Esophagus (tissue), 2 donors: ENCODE data around the gene NAALADL1. TPM values are rescaled to one million over a fixed set of nuclear protein-coding genes. Genes with fewer than 3 reads are reported as not detected.
A peak's percentile ranks its signal among the peaks of the same experiment; 100 is the strongest.
"Not testable (repeated sequence)": the region's sequence is repeated elsewhere in the genome, so short reads cannot be mapped to it uniquely, and the experiment has no call there.

Source experiments
- H3K27ac ChIP-seq, 2 donors: one replicate each; pipeline ENCODE4 v1.5.1; 2013; ENCODE audit warnings: low read depth in 2 of 2, mild to moderate bottlenecking in 2 of 2, inconsistent platforms in 1 of 2, low read length in 1 of 2, moderate library complexity in 1 of 2
- H3K27me3 ChIP-seq, 2 donors: one replicate each; pipeline ENCODE4 v1.6.1; 2013; ENCODE audit warnings: low read length in 2 of 2, control low read depth in 1 of 2, mild to moderate bottlenecking in 1 of 2; ENCODE audit not compliant: insufficient read depth in 2 of 2, control insufficient read depth in 1 of 2
- H3K36me3 ChIP-seq, 2 donors: one replicate each; pipeline ENCODE4 v1.6.1; 2013; ENCODE audit warnings: low read length in 1 of 2; ENCODE audit not compliant: control insufficient read depth in 2 of 2, insufficient read depth in 2 of 2
- H3K4me1 ChIP-seq, 2 donors: one replicate each; pipeline ENCODE4 v1.6.1; 2013; ENCODE audit warnings: low read length in 1 of 2; ENCODE audit not compliant: control insufficient read depth in 2 of 2, insufficient read depth in 2 of 2
- H3K4me3 ChIP-seq, 2 donors: one replicate each; pipeline ENCODE4 v1.5.1; 2013; ENCODE audit warnings: low read length in 2 of 2, mild to moderate bottlenecking in 2 of 2, low read depth in 1 of 2, moderate library complexity in 1 of 2
- H3K9me3 ChIP-seq, 2 donors: one replicate each; pipeline ENCODE4 v1.6.1; 2013; ENCODE audit warnings: mild to moderate bottlenecking in 2 of 2, low read depth in 1 of 2, low read length in 1 of 2, moderate library complexity in 1 of 2; ENCODE audit not compliant: control insufficient read depth in 2 of 2, insufficient read depth in 1 of 2
- WGBS, 2 donors: extraction: QIAGEN DNeasy Blood & Tissue Kit; methylation state at CpG; one replicate each; pipeline ENCODE4 v1.1.7; 2013; 5-methylcytosine and 5-hydroxymethylcytosine counted together
- polyA plus RNA-seq, 2 donors: library from polyadenylated mRNA; stranded (reverse); fragments of 200-250 nt; gene quantifications; one replicate each; pipeline ENCODE4 v1.2.3, GENCODE V29; 2013
- donor health status: healthy with polysubstance abuse.
- donor health status: Bipolar disorder and iron deficiency.

Gene NAALADL1
- polyA plus RNA-seq, 2 donors: 3.0 to 6.0 TPM

DNA sequence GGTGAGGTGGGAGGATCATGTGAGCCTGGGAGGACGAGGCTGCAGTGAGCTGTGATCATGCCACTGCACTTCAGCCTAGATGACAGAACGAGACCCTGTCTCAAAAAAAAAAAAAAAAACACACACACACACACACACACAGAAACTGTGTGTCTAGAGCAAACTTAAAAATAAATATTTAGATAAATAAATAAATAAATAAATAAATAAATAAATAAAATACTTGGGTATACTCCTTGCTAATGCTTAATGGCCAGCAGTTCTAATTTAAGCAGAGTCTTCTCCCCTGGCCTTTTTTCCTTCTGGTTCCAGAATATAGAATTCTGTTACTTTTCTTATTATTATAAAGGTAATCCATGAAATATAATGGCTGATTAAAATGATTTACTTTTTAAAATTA is 49.5 kb downstream of the NAALADL1 start:
- Histone ChIP-seq H3K4me3 (no peak overlapping the region), H3K9me3 (no peaks in the 10 kb centered on the region), H3K36me3 (no peaks in the 10 kb centered on the region), H3K4me1 (no peaks in the 10 kb centered on the region), H3K27ac (no peak overlapping the region), H3K27me3 (no peaks in the 10 kb centered on the region)
- WGBS, 2 donors: 93 to 94% methylated on average over 2 of the region's 2 CpGs

DNA sequence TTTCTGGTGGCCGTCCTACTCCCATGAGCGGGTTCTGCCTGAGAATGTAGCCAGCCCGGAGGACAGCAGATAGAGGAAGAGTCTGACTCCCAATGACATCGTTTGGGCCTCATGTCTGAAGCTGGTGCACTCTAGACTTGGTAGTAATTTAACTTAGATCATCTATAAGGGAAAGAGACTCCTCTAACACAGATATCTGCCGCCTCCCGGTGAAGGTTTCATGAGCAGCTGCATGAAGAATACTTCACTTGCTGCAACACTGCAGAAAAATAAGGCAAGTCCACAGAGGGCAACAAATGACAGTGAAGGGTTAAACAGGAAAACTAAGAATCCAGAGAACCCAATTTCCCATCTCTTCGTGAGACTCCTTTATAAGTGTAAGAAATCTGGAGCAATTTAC is 50.3 kb downstream of the NAALADL1 start:
- no peaks in the 10 kb centered on the region for H3K27me3 ChIP-seq
- H3K4me1 ChIP-seq: no peaks in the 10 kb centered on the region
- H3K4me3 ChIP-seq: no peak overlapping the region
- no peaks in the 10 kb centered on the region for H3K9me3 ChIP-seq
- no peak overlapping the region for H3K27ac ChIP-seq
- WGBS, 2 donors: 78% methylated on average over 7 of the region's 7 CpGs
- no peaks in the 10 kb centered on the region for H3K36me3 ChIP-seq

DNA sequence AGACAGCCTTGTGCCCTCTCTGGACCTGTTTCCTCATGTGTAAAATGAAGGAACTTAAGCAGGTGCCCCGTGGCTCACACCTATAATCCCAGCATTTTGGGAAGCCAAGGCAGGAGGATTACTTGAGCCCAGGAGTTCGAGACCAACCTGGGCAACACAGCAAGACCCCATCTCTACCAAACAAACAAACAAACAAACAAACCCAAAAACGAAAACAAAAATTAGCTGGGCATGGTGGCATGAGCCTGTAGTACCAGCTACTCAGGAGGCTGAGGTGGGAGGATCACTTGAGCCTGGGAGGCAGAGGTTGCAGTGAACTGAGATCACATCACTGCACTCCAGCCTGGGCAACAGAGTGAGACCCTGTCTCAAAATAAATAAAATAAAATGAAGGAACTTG is 54.4 kb downstream of the NAALADL1 start:
- 65% methylated on average over 3 of the region's 3 CpGs for WGBS, 2 donors
- H3K9me3 ChIP-seq, H3K36me3 ChIP-seq, H3K27me3 ChIP-seq, H3K4me3 ChIP-seq, H3K27ac ChIP-seq, H3K4me1 ChIP-seq: not testable (repeated sequence)

DNA sequence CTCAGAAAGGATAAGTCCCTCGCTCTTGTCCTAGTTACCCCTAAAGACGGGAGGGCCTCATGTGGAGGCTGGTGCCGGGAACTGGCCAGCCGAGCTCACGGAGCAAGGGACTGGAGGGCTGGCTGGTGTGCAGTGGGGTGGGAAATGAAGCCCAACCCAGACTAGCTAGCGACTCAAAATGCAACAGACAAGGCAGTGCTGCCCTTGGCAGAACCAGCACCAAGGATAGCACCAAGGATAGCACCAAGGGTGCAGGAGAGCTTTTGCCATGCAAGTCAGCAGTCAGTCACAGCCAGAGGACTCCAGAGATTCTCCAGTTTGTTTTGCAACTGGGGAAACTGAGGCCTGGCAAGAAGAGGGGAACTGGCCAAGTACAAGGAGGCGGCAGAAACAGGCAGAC is 55.1 kb downstream of the NAALADL1 start:
- Histone ChIP-seq H3K4me3 (no peak overlapping the region), H3K4me1 (no peaks in the 10 kb centered on the region), H3K9me3 (no peaks in the 10 kb centered on the region), H3K27ac (no peak overlapping the region), H3K27me3 (no peaks in the 10 kb centered on the region), H3K36me3 (no peaks in the 10 kb centered on the region)
- WGBS, 2 donors: 78 to 80% methylated on average over 7 of the region's 7 CpGs

DNA sequence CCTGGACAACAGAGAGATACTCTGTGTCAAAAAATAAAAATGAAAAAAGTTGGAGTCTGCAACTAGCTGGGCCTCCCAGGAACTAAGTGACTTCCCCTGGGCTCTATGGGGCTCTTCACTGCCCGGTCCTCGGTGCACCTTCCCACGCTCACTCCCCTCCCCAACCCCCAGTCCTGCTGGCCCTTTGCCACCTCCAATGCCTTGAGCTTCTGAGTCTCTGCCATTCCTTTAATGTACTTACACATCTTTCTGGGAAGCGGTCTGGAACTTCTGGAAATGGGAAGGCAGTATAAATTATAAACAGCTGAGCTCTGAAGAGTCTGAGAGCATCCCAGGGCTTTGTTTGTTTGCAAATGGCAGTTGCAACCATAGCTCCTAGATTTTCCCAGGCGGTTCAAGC is 55.6 kb downstream of the NAALADL1 start:
- Histone ChIP-seq H3K9me3 (no peaks in the 10 kb centered on the region), H3K27ac (no peak overlapping the region), H3K27me3 (no peaks in the 10 kb centered on the region), H3K36me3 (no peaks in the 10 kb centered on the region), H3K4me3 (no peak overlapping the region), H3K4me1 (no peaks in the 10 kb centered on the region)
- 70 to 74% methylated on average over 5 of the region's 5 CpGs for WGBS, 2 donors

DNA sequence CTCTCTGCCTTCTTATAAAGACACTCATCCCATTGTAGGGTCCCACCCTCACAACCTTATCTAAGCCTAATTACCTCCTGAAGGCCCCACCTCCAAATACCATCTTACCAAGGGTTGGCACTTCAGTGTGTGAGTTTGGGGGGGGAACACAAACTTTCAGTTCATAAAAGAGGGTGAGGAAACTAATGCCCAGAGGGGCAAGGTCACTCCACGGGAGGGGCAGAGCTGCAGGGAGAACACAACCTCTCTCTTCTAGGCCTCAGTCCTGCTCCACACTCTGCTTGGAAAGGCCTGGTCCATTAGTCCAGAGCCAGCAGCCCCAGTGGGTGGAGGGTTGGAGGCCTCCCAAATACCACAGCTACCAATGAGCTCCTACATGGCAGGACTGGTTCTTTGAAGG is 58.9 kb downstream of the NAALADL1 start:
- Histone ChIP-seq H3K4me1 (peaks cover 0 to 4% of the 10 kb centered on the region in 2 donors), H3K4me3 (no peak overlapping the region), H3K27me3 (no peaks in the 10 kb centered on the region), H3K36me3 (no peaks in the 10 kb centered on the region), H3K27ac (no peak overlapping the region), H3K9me3 (no peaks in the 10 kb centered on the region)
- 76 to 97% methylated on average over 1 of the region's 1 CpG for WGBS, 2 donors

DNA sequence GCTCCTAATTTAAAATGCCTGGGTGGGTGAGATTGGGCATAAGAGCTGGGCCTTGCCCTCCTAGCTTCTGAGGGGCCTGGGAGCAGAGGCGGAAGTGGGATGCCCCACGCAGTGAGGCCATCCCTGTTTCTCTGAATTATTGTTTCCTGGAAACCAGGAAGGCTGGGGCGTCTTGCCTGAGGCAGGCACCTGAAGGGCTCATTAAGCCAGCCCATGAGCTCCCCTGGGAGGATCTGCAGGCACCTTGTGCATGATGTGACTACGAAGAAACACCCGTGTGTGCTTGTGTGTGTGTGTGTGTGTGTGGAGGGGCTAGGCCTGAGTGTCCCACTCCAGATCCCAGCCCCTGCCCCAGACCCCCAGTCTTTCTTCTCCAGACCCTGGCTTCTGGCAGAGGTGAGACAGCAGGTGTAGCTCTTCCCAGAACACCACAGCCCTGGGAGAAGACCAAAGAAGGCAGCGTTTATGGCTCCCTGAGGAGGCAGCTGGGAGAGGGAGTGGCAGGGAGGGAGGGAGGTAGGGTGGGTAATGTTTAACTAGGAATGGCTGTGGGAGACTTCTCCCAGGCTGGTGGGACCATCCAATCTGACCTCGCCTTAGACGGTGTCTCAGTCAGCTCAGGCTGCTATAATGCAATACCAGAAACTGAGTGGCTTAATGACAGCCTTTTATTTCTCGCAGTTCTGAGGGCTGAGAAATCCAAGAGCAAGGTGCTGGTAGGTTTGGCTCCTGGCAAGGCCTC is 59.5 kb downstream of the NAALADL1 start:
- WGBS, 2 donors: 56 to 76% methylated on average over 9 of the region's 9 CpGs
- no peaks in the 10 kb centered on the region for H3K9me3 ChIP-seq
- H3K27me3 ChIP-seq: no peaks in the 10 kb centered on the region
- no peaks in the 10 kb centered on the region for H3K36me3 ChIP-seq
- peaks cover 0 to 4% of the 10 kb centered on the region in 2 donors for H3K4me1 ChIP-seq
- no peak overlapping the region for H3K27ac ChIP-seq
- H3K4me3 ChIP-seq: no peak overlapping the region

DNA sequence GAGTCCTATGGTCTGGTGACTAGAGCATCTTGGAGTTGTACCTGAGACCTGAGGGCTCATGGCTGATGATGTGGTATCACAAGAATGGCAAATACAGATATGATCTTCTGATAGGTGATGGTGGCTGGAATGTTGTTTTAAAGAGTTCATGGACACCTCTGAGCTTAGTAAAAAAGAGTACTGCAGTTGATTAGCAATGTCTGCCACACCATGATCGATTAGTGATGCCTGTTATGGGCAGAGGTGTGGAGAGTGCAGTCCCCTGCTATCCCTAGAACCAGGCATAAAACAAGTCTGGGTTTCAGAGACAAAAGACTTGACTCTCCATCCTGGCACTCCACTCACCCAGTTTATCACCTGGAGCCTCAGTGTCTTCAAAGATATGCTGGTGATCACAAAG is 60.2 kb downstream of the NAALADL1 start:
- Histone ChIP-seq H3K27me3 (no peaks in the 10 kb centered on the region), H3K36me3 (no peaks in the 10 kb centered on the region), H3K4me3 (no peak overlapping the region), H3K4me1 (peaks cover 0 to 4% of the 10 kb centered on the region in 2 donors), H3K9me3 (no peaks in the 10 kb centered on the region), H3K27ac (no peak overlapping the region)
- WGBS, 2 donors: 88 to 92% methylated on average over 1 of the region's 1 CpG

DNA sequence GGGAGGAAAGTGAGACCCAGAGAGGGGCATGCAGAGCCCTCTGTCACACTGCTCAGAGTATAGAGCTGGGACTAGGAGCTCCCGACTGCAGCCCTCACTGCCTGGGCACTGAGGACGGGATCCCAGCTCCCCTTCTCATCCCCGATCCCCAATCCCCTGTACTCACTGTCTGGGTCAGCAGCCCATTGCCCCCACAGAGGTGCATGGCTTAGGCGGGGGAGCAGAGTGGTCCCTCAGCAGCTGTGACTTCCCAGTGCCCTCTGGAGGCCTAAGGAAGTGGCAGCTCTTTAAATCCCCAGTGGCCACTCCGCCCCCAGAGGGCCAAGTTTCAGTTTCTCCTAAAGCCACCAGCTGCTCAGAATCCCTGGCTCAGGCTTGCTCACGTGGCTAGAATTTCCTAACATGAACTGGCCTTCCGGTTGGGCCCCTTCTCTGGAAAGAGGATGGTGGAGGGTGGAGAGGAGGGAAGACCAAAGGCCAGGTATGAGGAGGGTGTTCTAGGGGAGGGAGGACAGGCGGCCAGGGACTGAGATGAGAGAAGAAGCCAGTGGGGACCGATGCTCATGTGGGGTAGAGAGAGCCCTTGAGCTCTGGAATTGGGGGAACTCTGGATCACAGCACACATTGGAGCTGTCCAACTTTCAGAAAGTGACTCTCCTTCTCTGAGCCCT is 61.5 kb downstream of the NAALADL1 start, which contains the start of gene BATF2:
Gene BATF2, minus strand, starts transcription at position 262 of the 671 bp plus-strand sequence. Its CDS starts 57 bp downstream, at position 205.
- Histone ChIP-seq H3K4me3 (peak within 1 kb of the TSS in 1 of 2 donors; percentile 35), H3K27me3 (no peaks in the 10 kb centered on the region), H3K4me1 (peaks cover 0 to 4% of the 10 kb centered on the region in 2 donors), H3K36me3 (no peaks in the 10 kb centered on the region), H3K27ac (peak within 1 kb of the TSS; percentile 36 to 40), H3K9me3 (no peaks in the 10 kb centered on the region)
- 16 to 26% methylated on average over 9 of the region's 9 CpGs for WGBS, 2 donors

DNA sequence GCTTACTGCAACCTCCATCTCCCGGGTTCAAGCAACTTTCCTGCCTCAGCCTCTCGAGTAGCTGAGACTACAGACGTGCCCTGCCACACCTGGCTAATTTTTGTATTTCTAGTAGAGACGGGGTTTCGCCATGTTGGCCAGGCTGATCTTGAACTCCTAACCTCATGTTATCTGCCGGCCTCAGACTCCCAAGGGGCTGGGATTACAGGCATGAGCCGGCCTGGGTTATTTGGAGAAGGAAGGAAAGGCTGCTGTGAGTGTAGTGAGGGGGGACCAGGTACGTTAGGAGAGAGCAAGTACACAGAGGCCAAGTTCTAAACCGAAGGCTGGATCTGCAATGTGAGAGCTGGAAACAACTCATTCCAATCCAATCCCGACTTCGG is 62.0 kb downstream of the NAALADL1 start:
- H3K4me1 ChIP-seq: peaks cover 0 to 4% of the 10 kb centered on the region in 2 donors
- H3K4me3 ChIP-seq: peak overlapping the region in 1 of 2 donors; percentile 35
- H3K27ac ChIP-seq: peak overlapping the region in 1 of 2 donors; percentile 17
- WGBS, 2 donors: 39 to 48% methylated on average over 11 of the region's 11 CpGs
- no peaks in the 10 kb centered on the region for H3K36me3 ChIP-seq
- no peaks in the 10 kb centered on the region for H3K9me3 ChIP-seq
- H3K27me3 ChIP-seq: no peaks in the 10 kb centered on the region
